Amygdala (tissue), 56 donors: ENCODE measurements around the gene FAM240B.

Experiments used
- DNase-seq, 56 donors: peaks; one replicate each; lab custom pipeline; 2025; lab: John Stamatoyannopoulos, UW

Gene FAM240B

DNA sequence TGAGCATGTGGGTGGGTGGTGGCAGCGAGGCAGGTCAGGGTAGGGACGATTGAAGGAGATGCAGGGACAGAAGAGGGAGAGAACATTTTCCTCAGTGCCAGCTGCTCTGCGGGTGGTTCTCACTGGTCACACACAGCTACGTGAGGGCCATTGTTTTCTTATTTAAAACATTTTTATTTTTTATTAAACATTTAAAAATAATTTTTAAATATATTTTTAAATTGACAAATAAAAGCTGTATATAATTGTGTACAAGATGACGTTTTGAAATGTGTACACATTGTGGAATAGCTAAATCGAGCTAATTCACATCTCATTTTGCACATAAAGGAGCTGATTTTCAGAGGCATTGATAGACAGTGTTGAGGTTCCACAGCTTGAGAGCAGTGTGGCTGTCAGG, 14.0 kb downstream of the FAM240B start:
- DNase-seq: no peak

DNA sequence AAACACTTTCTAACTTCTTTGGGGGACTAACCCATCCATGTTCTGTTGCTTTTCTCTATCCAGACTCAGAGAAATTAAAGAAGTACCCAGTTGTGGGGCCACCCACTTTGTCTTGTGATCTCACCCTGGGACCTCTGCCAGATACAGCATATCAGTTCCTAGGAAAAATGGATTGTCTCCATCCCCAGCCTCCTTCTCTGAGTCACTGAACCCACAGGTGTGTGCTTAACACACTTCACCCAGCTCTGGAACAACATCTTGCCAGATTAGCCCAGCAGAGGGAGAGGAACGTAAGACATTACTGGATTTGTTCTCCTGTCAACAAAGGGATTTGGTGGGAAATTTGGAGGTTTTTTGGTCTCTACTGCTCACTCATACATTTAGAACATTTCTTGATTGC, 19.2 kb downstream of the FAM240B start:
- no peak for DNase-seq

DNA sequence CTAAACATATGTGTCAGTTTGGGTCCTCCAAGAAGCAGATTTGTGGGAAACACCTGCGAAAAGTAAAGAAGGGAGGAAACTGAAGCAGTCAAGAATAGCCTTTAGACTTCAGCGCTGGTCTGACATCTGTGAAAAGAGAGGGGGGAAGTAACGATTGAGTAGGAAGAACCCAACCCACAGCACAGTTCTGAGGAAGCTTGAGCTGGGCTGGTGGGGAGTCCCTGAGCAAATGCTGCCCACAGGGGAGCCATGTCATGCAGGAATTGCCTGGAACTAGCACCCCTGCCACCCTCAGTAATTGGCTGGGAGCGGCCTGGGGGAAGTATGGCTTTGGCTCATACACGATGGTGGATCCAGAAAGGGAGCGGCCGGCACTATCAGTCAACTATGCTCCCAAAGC, 20.6 kb downstream of the FAM240B start:
- DNase-seq: no peak

DNA sequence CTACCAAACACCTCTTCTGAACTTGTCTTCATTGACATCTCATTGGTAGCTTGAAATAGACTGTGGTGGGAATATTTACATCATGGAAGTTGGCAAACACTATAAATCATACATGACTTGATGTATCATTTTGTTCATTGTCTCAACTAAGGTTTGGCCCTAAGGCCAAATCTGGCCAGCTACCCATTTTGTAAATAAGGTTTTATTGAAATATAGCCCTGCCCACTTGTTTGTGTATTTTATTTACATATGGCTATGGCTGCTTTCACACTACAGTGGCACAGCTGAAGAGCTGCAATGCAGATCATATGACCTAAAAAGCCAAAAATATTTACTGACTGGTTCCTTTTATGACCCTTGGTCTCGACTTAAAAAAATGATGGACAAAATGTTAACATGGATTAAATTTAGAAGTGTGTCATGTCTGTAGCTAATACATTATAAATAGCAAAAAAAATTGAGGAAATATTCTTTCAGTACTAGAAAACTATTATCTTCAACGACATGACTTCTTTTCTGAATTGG, 22.1 kb downstream of the FAM240B start:
- DNase-seq: no peak

DNA sequence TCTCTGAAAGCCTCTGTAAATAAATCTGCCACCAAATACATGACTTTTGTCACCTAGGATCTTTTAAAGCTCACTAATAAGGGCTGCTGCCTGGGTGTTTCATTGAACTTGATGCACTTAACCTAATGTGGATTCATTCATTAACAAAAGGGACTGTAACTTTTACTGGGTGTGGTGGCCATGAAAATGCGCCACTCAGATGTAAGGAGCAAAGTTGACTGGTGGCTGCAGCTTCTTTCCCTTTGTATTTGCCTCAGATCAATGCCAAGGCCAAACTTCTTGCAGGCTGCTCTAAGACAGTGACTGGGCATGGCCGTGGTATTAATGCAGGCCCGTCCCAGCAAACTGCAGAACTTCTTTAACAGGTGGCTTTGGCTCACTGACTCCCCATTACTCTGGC, 22.9 kb downstream of the FAM240B start:
- no peak for DNase-seq

DNA sequence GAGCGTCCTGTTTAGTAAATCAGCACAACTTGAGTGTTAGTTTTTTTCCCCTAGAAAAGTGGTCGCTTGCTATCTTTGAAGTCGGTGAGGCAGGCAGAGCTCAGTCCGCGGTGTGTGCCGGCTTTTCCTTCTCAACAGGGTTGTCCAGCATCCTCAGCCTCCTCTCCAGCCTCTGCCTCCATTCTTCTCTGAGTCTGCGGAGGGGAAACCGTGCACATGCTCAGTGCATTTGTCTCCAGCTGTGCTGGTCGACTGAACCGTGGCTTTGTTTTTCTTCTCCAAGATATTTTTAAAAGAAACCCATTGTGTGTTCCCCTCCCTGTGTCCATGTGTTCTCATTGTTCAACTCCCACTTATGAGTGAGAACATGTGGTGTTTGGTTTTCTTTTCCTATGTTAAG, 25.3 kb downstream of the FAM240B start:
- peak in 37 of 56 donors; percentile 12 to 77 (median 40) for DNase-seq

DNA sequence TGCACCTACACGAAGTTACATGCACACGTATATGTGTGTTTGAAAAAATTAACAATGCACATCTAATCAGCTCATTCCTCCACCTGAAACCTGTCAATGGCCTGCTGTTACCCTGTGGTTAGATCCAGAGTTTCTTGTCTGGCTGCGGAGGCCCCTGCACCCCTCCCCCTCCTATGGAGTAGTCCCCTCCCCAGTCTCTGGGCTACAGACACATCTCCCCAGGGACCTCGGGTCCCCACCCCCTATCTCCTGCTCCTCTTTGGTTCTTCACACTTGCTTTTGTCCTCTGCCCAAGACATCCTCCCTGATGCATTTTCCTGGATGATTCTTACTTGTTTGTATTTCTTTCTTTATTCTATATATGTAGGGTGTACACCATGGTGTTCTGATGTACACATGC, 27.2 kb downstream of the FAM240B start:
- DNase-seq: no peak

DNA sequence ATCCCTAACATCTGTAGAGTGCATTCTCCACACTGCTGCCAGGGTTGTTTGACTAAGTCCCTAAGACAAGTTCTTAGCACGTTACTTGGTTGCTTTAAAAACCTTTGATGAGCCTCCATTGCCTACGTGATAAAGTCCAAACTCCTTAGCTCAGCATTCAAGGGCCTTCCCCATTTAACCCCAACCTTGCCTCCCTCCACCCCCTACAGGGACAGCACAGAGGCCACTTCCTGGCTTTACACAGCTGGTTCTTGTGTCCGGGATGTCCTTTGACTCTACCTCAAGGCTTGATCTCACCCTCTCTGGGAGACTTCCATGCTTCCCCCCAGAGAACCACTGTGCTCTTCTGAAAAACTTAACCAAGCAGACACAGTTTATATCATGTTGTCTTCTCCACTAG, 29.4 kb downstream of the FAM240B start:
- DNase-seq: no peak

- DNase-seq: peak in 27 of 56 donors; percentile 6 to 74 (median 27)
Measured at GRCh38 chr9:38689678-38690077, 30.3 kb downstream of the FAM240B start.

- no peak for DNase-seq
Measured at GRCh38 chr9:38687992-38688391, 31.9 kb downstream of the FAM240B start.

- peak in 20 of 56 donors; percentile 6 to 55 (median 25) for DNase-seq
Measured at GRCh38 chr9:38687389-38687842, 32.5 kb downstream of the FAM240B start.

DNA sequence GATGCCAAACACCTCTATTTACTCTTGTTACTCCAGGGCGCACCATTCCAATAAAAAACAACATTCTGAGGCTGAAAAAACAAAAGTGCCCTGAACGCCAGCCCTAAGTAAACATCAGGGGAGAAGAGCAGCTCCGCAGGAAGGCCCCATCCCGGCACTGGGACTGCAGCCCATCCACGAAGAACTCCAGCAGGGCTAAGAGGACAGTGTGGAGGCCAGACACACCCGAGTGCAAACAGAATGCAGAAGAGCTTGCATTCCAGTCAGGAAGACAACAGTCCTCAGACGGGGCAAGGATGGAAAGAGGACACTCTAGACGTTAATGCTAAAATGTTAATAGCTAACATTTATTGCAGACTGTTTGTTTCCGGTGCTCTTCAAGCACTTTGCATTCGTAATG, 33.0 kb downstream of the FAM240B start:
- DNase-seq: no peak

- peak in 39 of 56 donors; percentile 7 to 78 (median 38) for DNase-seq
Measured at GRCh38 chr9:38685535-38685934, 34.4 kb downstream of the FAM240B start.

DNA sequence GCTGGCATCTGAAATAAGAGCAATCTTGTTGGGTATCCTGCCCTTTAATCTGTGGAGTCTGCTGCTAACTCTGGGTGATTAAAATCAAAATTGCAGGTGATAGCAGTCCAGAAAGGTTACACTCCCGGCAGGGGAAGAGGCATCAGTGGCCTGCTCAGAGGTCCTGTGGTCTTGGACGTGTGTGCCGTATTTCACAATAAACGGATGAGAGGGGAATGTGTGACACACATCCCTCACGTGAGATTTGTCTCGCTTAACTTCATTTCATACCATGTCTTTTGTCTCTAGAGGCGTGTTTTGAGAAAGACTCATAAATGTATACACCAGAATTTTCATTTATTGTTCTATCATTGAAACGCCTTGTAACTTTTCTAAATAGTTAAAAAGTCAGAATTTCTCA, 36.6 kb downstream of the FAM240B start:
- DNase-seq: no peak

GRCh38 chr9:38682713-38683112, 37.2 kb downstream of the FAM240B start:
- DNase-seq: peak in 1 of 56 donors; percentile 7

GRCh38 chr9:38681747-38682227, 38.1 kb downstream of the FAM240B start:
- DNase-seq: no peak

DNA sequence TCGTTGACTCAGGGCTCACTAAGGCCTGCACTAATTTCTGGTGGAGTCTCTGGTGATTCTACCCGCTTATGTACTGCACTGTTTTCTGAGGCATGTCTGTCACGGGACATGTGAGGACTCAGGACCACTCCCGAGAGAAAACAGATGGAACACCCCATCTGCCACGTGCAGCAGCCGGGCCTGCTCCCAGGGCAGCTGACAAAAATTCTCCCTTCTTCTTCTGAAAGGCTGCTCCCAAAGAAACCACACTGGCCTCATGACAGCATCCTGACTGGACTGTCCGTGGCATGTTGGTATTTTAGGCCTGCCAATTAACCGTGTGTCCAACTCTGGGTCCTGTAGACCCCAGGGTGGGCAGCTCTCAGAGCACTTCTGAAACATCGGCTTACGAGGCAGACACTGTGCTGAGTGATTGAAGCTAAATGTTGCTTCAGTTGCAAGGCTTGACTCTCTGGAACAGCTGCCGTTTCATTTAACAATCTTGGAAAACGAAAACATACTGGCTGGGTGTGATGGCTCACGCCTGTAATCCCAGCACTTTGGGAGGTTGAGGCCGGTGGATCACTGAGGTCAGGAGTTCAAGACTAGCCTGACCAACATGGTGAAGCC, 39.0 kb downstream of the FAM240B start:
- no peak for DNase-seq

- DNase-seq: no peak
Measured at GRCh38 chr9:38677660-38678303, 42.2 kb downstream of the FAM240B start.

DNA sequence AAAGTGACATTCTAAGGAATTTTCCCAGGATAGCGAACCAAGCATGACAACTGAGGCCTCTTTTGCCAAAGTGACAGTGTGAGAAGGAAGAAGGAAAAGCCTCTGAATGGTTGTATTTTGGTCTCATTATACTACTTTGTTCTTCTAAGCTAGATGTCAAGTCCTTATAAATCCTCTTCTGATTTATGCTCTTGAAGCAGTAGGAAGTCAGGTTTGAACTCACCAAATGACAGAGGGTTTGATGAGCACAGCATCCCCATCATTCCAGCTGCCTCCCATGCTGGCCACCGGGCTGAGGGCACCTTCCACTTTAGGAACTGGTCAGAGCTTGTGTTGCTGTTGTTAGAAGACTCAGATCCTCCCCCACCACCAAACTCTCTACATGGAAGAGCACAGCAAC, 44.1 kb downstream of the FAM240B start:
- DNase-seq: no peak

GRCh38 chr9:38675211-38675610, 44.7 kb downstream of the FAM240B start:
- no peak for DNase-seq

DNA sequence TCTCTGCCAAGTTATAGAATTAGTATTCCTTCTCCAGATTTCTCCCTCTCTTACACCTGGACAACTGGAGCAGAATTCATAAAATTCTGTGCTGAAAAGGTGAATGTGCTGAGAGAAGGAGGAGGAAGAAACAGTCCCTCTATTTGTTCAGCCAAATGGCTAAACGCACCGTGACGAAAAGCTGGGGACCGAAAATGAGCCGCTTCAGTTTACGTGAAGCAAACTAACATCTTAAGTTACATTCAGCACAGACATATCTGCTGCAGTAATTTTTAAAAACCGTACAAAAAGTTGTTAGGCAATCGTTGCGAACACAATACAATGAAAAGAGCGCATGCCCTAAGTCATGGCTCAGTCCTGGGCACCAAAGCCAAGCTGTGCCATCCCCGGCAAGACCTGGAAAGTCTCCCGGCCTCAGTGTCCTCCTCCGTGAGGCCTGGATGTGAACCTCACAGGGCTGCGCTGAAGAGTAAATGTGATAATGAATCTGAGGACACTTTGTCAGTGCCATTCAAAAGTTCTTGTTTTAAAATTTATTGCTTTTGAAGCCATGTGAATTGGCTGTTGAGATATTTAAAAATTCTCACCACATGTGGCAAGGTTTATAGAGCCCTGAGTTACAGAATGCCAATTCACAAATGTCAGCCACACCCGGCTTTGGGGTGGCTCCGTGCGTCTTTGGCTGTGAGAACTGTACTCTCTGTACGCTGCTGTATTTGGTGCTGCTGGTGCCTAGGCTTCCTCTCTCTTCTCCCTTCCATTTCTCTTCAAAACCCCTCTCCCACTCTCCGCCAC, 46.3 kb downstream of the FAM240B start:
- DNase-seq: no peak
